SU-DHL-6 (cell line): ENCODE results near the gene PTPRN2.

Source experiments
- H2AFZ ChIP-seq: fragments of 200-600 bp; sonication (generic); 2 replicates; pipeline ENCODE4 v1.6.1; 2014; ENCODE audit warnings: low read depth, mild to moderate bottlenecking, moderate library complexity, mixed read lengths, antibody characterized with exemption, low read length; ENCODE audit not compliant: severe bottlenecking
- H3F3A ChIP-seq: fragments of 200-600 bp; shearing (Covaris generic); 2 replicates; pipeline ENCODE4 v1.6.0; 2016; ENCODE audit warnings: antibody characterized with exemption, mild to moderate bottlenecking; ENCODE audit not compliant: insufficient read depth
- H3K27ac ChIP-seq: fragments of 200-600 bp; sonication (generic); 2 replicates; pipeline ENCODE4 v1.5.1; 2016; ENCODE audit warnings: low read depth, mild to moderate bottlenecking, low read length, moderate library complexity, mixed read lengths
- H3K27me3 ChIP-seq: fragments of 200-600 bp; sonication (generic), shearing (Covaris generic); 2 replicates; pipeline ENCODE4 v1.6.0; 2014; ENCODE audit warnings: mild to moderate bottlenecking, low read length
- H3K36me3 ChIP-seq: fragments of 200-600 bp; sonication (generic); 2 replicates; pipeline ENCODE4 v1.6.1; 2014; ENCODE audit warnings: mild to moderate bottlenecking, low read length, mixed read lengths
- H3K4me2 ChIP-seq: fragments of 300-600, 200-600 bp; shearing (Covaris generic), sonication (generic); 2 replicates; pipeline ENCODE4 v1.6.0; 2014; ENCODE audit warnings: low read length, low read depth, mild to moderate bottlenecking; ENCODE audit not compliant: poor library complexity, severe bottlenecking
- H3K4me3 ChIP-seq: fragments of 200-600 bp; sonication (generic); 2 replicates; pipeline ENCODE4 v1.5.1; 2014; ENCODE audit warnings: antibody characterized with exemption, low read length, mild to moderate bottlenecking, mixed read lengths; ENCODE audit not compliant: insufficient read depth, poor library complexity, severe bottlenecking
- H3K79me2 ChIP-seq: fragments of 200-600 bp; sonication (generic); 2 replicates; pipeline ENCODE4 v1.6.1; 2014; ENCODE audit warnings: mild to moderate bottlenecking, low read length, moderate library complexity; ENCODE audit not compliant: insufficient read depth
- H3K9ac ChIP-seq: fragments of 200-600 bp; sonication (generic); 2 replicates; pipeline ENCODE4 v1.7.0; 2014; ENCODE audit warnings: mild to moderate bottlenecking, low read length
- H3K9me2 ChIP-seq: fragments of 200-600 bp; sonication (generic); replicated peaks from 2 replicates; pipeline ENCODE4 v1.6.1; 2014; ENCODE audit warnings: low read length; ENCODE audit not compliant: insufficient read depth
- H3K9me3 ChIP-seq: fragments of 200-600 bp; sonication (generic); 2 replicates; pipeline ENCODE4 v1.6.1; 2014; ENCODE audit warnings: low read length, mixed read lengths; ENCODE audit not compliant: insufficient read depth
- H4K20me1 ChIP-seq: fragments of 200-600 bp; sonication (generic); 2 replicates; pipeline ENCODE4 v1.6.1; 2014; ENCODE audit warnings: low read depth, mild to moderate bottlenecking, antibody characterized with exemption, low read length, moderate library complexity, mixed read lengths
- EZH2phosphoT487 ChIP-seq: fragments of 200-600 bp; sonication (generic), shearing (Covaris generic); conservative IDR thresholded peaks from 2 replicates; pipeline ENCODE4 v1.6.1; 2018; ENCODE audit warnings: mild to moderate bottlenecking, antibody characterized with exemption, low read length, moderate library complexity, mixed read lengths
- TF ChIP-seq, protein P1 (sequence below): fragments of 200-600 bp; sonication (generic); IDR thresholded peaks from one replicate; pipeline ENCODE4 v1.5.1; 2017; ENCODE audit warnings: antibody characterized with exemption, mild to moderate bottlenecking, low read length, moderate library complexity; ENCODE audit not compliant: insufficient read depth, poor library complexity, severe bottlenecking

Gene PTPRN2

DNA sequence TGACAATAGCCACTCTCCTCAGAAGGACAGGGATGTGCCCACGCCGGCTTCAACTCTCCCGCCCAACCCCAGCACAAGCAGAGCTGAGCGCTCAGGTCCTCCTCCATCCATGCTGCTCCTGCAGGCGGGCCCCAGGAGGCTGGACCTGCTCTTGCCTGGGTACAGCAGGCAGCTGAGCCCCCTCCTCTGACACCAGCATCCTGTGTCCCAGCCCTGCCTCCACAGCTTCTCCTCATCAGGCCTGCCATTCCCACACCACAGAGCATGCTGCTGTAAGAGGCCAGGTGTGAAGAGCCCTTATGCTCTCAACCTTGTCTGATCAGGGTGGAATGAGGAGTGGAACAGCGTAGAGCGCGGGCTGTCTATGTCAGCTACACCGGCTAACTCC lies 302.2 kb downstream of the PTPRN2 start:
- H3K27ac ChIP-seq: no peak overlapping the region
- no peak overlapping the region for H3K9ac ChIP-seq
- no peaks in the 10 kb centered on the region for H3K36me3 ChIP-seq
- no peaks in the 10 kb centered on the region for H3K9me3 ChIP-seq
- H4K20me1 ChIP-seq: no peaks in the 10 kb centered on the region
- H3F3A ChIP-seq: no peaks in the 10 kb centered on the region
- no peak overlapping the region for H2AFZ ChIP-seq
- no peaks in the 10 kb centered on the region for H3K79me2 ChIP-seq
- TF ChIP-seq EZH2phosphoT487: no peak
- TF ChIP-seq, protein P1, sequence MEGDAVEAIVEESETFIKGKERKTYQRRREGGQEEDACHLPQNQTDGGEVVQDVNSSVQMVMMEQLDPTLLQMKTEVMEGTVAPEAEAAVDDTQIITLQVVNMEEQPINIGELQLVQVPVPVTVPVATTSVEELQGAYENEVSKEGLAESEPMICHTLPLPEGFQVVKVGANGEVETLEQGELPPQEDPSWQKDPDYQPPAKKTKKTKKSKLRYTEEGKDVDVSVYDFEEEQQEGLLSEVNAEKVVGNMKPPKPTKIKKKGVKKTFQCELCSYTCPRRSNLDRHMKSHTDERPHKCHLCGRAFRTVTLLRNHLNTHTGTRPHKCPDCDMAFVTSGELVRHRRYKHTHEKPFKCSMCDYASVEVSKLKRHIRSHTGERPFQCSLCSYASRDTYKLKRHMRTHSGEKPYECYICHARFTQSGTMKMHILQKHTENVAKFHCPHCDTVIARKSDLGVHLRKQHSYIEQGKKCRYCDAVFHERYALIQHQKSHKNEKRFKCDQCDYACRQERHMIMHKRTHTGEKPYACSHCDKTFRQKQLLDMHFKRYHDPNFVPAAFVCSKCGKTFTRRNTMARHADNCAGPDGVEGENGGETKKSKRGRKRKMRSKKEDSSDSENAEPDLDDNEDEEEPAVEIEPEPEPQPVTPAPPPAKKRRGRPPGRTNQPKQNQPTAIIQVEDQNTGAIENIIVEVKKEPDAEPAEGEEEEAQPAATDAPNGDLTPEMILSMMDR: no peak
- H3K27me3 ChIP-seq: no peaks in the 10 kb centered on the region
- H3K9me2 ChIP-seq: no peaks in the 10 kb centered on the region
- no peak overlapping the region for H3K4me3 ChIP-seq
- H3K4me2 ChIP-seq: no peak overlapping the region

DNA sequence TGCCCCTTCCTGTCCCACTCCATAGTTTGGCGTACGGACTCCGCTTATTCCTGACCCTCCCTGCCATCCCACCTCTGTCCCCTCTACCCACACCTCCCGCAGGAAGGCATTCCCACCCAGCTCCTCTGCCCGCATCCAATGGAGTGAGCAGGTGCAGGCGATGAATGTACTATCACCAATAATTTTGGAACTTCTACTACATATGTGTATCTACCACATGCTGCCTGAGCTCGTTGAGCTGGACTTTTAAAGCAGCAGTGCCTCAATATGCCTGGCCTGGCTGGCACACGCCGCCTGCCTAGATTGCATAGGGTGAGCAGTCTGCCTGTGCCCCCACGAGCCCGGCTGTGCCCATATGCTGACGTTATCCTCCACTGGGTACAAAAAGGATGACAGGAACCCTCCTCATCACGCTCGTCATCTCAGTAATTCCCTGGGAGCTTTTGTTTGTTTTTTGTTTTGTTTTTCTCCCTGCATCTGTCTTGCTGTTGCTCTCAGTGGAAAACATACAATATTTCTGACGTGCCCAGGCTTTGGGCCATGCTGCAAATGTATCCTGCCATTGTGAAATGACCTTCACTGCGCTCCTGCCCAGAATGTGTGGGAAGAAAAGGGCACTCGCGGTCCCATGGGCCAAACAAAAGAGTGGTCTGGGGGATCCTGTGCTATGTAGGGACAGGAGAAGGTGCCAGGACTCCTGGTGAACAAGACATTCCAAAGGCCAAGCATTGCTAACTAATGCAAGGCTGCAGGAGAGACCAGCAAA lies 302.8 kb downstream of the PTPRN2 start:
- TF ChIP-seq, protein P1: no peak
- TF ChIP-seq EZH2phosphoT487: no peak
- no peak overlapping the region for H3K27ac ChIP-seq
- H3K27me3 ChIP-seq: no peaks in the 10 kb centered on the region
- H3K79me2 ChIP-seq: no peaks in the 10 kb centered on the region
- H3K4me2 ChIP-seq: no peak overlapping the region
- no peak overlapping the region for H3K9ac ChIP-seq
- H4K20me1 ChIP-seq: no peaks in the 10 kb centered on the region
- H3K4me3 ChIP-seq: no peak overlapping the region
- no peaks in the 10 kb centered on the region for H3F3A ChIP-seq
- no peaks in the 10 kb centered on the region for H3K36me3 ChIP-seq
- H3K9me3 ChIP-seq: no peaks in the 10 kb centered on the region
- H2AFZ ChIP-seq: no peak overlapping the region
- H3K9me2 ChIP-seq: no peaks in the 10 kb centered on the region

DNA sequence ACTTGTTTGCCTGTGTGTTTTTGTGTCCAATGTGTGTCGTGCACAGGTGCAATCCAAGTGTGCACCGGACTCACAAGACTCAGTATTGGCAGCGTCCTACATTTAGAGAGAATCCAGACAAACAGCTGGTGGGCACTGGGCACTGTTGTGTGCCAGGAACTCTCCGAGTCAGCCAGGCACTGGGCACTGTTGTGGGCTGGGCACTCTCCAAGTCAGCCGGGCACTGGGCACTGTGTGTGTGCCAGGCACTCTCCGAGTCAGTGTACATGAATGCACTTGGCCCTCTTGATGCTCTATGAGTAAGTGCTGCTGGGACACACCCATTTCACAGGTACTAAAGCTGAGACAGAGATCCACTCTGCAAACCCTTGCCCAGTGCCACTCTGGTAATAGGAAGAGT lies 303.5 kb downstream of the PTPRN2 start:
- Histone ChIP-seq H3K4me3 (no peak overlapping the region), H3K27me3 (no peaks in the 10 kb centered on the region), H3K79me2 (no peaks in the 10 kb centered on the region), H2AFZ (no peak overlapping the region), H3F3A (no peaks in the 10 kb centered on the region), H3K9ac (no peak overlapping the region), H3K4me2 (no peak overlapping the region), H3K36me3 (no peaks in the 10 kb centered on the region), H3K9me2 (no peaks in the 10 kb centered on the region), H3K9me3 (no peaks in the 10 kb centered on the region), H4K20me1 (no peaks in the 10 kb centered on the region), H3K27ac (no peak overlapping the region)
- no peak for TF ChIP-seq EZH2phosphoT487
- TF ChIP-seq, protein P1: no peak
